ENCODE results near the gene GRIK2. TPM values are rescaled to one million over a fixed set of nuclear protein-coding genes. Genes with fewer than 3 reads are reported as not detected.

GRIK2 gene
- total RNA-seq, 1 donor from 2014 or later = 0.11 TPM

DNA sequence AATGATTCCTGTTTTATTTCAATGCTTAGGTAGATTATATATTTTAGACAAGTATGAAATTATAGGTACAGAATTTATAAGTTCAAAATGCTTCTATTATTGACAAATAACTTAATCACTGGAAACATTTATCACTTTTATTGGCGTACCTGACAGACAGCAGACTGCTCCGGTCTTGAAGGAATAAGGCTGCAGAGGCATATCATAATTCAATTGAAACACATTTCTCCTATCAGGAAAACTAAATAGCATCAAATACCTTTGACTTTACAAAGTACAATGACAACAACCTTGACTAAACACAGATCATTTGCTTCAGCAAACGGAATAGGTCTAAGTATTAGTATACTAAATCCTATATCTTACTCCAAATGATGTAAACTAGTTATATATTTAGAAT lies 91.3 kb downstream of the GRIK2 start:
- CTCF ChIA-PET = no interaction called here
- H3K4me1 Mint-ChIP-seq = no peaks in the 10 kb centered on the region
- DNase-seq = no peak

DNA sequence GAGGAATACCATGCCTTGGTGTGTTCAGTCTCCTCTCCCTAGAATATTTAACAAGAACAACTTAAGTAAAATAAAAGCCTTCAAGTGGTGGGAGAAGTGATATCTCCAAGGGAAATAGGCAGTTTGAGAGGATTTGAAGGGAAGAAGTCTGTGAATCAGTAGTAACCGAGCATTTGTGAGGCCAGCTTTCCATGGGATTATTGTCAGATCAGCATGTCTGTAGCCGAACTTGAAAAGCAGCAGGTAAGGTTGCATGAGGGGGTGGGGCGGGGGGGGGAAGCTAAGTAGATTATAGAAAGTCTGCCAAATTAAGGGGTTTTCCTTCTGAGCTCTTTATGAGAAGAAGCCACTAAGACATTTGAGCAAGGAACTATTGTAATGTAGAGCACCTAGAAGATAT lies 92.6 kb downstream of the GRIK2 start:
- intact Hi-C loops (cut with micrococcal nuclease) = no loop called here
- Mint-ChIP-seq H3K4me1 (no peaks in the 10 kb centered on the region), H3K36me3 (ENCODE audit: low read depth) (no peaks in the 10 kb centered on the region), H3K27me3 (no peaks in the 10 kb centered on the region), H3K4me3 (no peak overlapping the region), H3K27ac (no peak overlapping the region), H3K9me3 (no peaks in the 10 kb centered on the region)
- TF ChIP-seq, protein P1, sequence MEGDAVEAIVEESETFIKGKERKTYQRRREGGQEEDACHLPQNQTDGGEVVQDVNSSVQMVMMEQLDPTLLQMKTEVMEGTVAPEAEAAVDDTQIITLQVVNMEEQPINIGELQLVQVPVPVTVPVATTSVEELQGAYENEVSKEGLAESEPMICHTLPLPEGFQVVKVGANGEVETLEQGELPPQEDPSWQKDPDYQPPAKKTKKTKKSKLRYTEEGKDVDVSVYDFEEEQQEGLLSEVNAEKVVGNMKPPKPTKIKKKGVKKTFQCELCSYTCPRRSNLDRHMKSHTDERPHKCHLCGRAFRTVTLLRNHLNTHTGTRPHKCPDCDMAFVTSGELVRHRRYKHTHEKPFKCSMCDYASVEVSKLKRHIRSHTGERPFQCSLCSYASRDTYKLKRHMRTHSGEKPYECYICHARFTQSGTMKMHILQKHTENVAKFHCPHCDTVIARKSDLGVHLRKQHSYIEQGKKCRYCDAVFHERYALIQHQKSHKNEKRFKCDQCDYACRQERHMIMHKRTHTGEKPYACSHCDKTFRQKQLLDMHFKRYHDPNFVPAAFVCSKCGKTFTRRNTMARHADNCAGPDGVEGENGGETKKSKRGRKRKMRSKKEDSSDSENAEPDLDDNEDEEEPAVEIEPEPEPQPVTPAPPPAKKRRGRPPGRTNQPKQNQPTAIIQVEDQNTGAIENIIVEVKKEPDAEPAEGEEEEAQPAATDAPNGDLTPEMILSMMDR (IDR thresholded peaks at IDR 0.05) = no peak
- ATAC-seq (ENCODE audit: low read depth) = no peak
- POLR2A ChIA-PET = no interaction called here
- no peak for DNase-seq
- CTCF ChIA-PET = no interaction called here

More for the DNA sequence above, 91.3 kb downstream of the GRIK2 start:
- Mint-ChIP-seq H3K36me3 (ENCODE audit: low read depth) (no peaks in the 10 kb centered on the region), H3K27ac (no peak overlapping the region), H3K9me3 (peaks cover 2% of the 10 kb centered on the region), H3K27me3 (no peaks in the 10 kb centered on the region), H3K4me3 (no peak overlapping the region)
- ATAC-seq (ENCODE audit: low read depth) = no peak
- TF ChIP-seq, protein P1 (IDR thresholded peaks at IDR 0.05) = no peak
- intact Hi-C loops (cut with micrococcal nuclease) = loop anchor here (1.0 kb wide), 1 partner anchor 9 kb away; no protein-coding TSS in a partner anchor
- POLR2A ChIA-PET = no interaction called here

DNA sequence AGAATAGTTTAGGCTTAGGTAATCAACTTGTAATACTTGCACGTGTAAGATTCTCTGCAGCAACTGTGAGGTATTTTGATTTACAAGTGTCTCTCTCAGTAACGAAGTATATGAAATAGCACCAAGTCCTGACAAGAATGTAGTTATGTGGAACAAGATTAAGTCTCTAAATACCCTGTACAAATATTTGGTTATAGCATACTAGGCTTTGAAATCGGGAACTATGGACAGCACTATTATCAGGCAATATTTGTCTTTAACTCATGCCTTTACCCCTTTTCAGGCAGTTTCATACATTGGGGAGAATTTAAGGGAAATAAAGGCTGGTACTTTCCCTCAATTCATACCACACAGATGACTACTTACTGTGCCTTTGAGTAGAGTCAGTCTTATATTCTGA lies 93.2 kb downstream of the GRIK2 start:
- Mint-ChIP-seq H3K4me1 (no peaks in the 10 kb centered on the region), H3K36me3 (ENCODE audit: low read depth) (no peaks in the 10 kb centered on the region), H3K9me3 (no peaks in the 10 kb centered on the region), H3K27ac (no peak overlapping the region), H3K27me3 (no peaks in the 10 kb centered on the region), H3K4me3 (no peak overlapping the region)
- TF ChIP-seq, protein P1 (IDR thresholded peaks at IDR 0.05) = no peak
- no peak for DNase-seq
- intact Hi-C loops (cut with micrococcal nuclease) = no loop called here
- CTCF ChIA-PET = no interaction called here
- POLR2A ChIA-PET = no interaction called here
- no peak for ATAC-seq (ENCODE audit: low read depth)

DNA sequence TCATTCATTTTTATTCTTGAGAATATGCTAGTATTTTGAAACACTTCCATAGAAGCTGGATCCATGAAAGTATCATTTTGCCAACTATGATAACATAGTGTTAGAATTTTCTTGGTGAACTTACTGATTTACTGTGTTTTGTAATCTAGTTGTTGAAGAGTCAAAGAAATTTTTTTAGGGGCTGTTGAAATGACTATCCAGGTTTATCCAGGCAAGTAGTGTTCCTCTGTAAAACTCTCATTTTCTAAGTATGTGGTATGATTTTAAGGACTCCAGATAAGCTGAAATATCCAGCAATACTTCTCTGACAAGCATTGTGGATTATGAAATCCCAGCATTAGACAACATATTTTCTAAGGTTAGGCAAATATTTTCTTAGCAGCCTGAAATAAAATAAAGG lies 95.9 kb downstream of the GRIK2 start:
- H3K27me3 Mint-ChIP-seq = no peaks in the 10 kb centered on the region
- ChIA-PET POLR2A (no interaction called here), CTCF (no interaction called here)
- H3K4me1 Mint-ChIP-seq = no peaks in the 10 kb centered on the region
- no peak overlapping the region for H3K27ac Mint-ChIP-seq
- intact Hi-C loops (cut with micrococcal nuclease) = no loop called here
- no peak overlapping the region for H3K4me3 Mint-ChIP-seq
- DNase-seq (no peak), ATAC-seq (ENCODE audit: low read depth) (no peak)
- TF ChIP-seq, protein P1 (IDR thresholded peaks at IDR 0.05) = no peak
- H3K36me3 Mint-ChIP-seq (ENCODE audit: low read depth) = no peaks in the 10 kb centered on the region
- H3K9me3 Mint-ChIP-seq = no peaks in the 10 kb centered on the region

DNA sequence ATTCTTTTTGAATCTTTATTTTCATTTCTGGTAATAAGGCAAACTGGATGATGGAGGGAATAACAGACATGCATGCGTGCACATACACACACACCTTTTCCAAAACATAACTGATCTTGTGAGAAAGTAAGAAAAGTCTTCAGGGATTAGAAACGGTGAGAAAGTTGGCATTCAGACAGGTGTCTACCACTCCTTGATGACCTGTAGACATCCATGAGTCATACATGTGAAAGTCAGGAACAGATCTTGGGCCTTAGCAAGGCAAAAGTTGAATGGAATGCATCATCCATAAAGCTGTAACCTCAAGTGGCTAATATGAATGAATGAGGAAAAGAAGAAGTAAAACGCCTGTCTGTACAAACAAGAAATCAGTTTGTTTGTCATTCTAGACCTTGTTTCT lies 97.3 kb downstream of the GRIK2 start:
- Mint-ChIP-seq H3K9me3 (no peaks in the 10 kb centered on the region), H3K27ac (no peak overlapping the region), H3K27me3 (no peaks in the 10 kb centered on the region), H3K36me3 (ENCODE audit: low read depth) (no peaks in the 10 kb centered on the region), H3K4me1 (no peaks in the 10 kb centered on the region), H3K4me3 (no peak overlapping the region)
- ATAC-seq (ENCODE audit: low read depth) = no peak
- DNase-seq = no peak
- ChIA-PET POLR2A (no interaction called here), CTCF (no interaction called here)
- intact Hi-C loops (cut with micrococcal nuclease) = no loop called here
- TF ChIP-seq, protein P1 (IDR thresholded peaks at IDR 0.05) = no peak
